ENCODE measurements around the gene TAAR5.
"Not testable (repeated sequence)": the region's sequence is repeated elsewhere in the genome, so short reads cannot be mapped to it uniquely, and the experiment has no call there.

TAAR5 gene

DNA sequence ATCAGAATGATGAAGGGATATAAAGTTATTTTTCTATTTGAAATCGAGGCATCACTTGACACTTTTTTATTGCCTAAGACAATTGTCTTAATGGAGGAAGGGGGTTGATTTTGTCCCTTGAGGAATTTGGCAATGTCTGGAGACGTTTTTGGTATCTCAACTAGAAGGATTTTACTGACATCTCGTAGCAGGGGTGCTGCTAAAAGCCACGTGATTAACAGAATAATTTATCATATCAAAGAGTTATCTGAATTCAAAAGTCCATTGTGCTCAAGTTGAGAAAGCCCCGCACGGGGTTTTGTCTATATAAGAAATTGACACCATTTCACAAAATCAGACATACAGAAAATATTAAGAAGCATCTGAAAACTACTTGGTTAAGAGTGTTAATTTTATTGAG is 20.9 kb downstream of the TAAR5 start:
- H3K27me3 Mint-ChIP-seq (ENCODE audit: low read depth, poor library complexity), result no peaks in the 10 kb centered on the region
- TF ChIP-seq, protein P1, sequence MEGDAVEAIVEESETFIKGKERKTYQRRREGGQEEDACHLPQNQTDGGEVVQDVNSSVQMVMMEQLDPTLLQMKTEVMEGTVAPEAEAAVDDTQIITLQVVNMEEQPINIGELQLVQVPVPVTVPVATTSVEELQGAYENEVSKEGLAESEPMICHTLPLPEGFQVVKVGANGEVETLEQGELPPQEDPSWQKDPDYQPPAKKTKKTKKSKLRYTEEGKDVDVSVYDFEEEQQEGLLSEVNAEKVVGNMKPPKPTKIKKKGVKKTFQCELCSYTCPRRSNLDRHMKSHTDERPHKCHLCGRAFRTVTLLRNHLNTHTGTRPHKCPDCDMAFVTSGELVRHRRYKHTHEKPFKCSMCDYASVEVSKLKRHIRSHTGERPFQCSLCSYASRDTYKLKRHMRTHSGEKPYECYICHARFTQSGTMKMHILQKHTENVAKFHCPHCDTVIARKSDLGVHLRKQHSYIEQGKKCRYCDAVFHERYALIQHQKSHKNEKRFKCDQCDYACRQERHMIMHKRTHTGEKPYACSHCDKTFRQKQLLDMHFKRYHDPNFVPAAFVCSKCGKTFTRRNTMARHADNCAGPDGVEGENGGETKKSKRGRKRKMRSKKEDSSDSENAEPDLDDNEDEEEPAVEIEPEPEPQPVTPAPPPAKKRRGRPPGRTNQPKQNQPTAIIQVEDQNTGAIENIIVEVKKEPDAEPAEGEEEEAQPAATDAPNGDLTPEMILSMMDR (IDR thresholded peaks at IDR 0.05), result no peak
- H3K4me3 Mint-ChIP-seq, result no peak overlapping the region
- H3K9me3 Mint-ChIP-seq, result no peaks in the 10 kb centered on the region
- no peaks in the 10 kb centered on the region for H3K4me1 Mint-ChIP-seq
- no peak overlapping the region for H3K27ac Mint-ChIP-seq
- no peaks in the 10 kb centered on the region for H3K36me3 Mint-ChIP-seq (ENCODE audit: low read depth)
- DNase-seq, result no peak

DNA sequence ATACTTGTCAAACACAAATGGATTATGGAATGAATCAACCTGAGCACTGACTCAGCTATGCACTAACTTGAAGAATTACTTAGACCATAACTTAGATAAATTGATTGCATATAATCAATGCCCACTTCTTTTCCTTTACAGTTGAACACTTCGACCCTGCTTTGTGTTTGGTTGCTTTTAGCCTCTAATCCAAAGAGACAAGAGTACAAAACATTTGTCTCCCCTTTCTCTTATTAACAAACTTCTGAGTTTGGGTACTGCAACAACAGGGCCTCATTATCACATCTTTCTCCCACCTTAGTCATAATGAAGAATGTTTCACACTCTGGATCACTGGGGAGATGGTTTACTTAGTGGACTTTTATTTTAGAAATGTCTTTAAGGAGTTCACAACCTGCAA is 22.0 kb downstream of the TAAR5 start:
- Mint-ChIP-seq H3K27me3 (ENCODE audit: low read depth, poor library complexity) (no peaks in the 10 kb centered on the region), H3K27ac (no peak overlapping the region), H3K36me3 (ENCODE audit: low read depth) (no peaks in the 10 kb centered on the region), H3K4me1 (no peaks in the 10 kb centered on the region), H3K4me3 (no peak overlapping the region), H3K9me3 (no peaks in the 10 kb centered on the region)
- TF ChIP-seq, protein P1 (IDR thresholded peaks at IDR 0.05), result no peak
- no peak for DNase-seq

DNA sequence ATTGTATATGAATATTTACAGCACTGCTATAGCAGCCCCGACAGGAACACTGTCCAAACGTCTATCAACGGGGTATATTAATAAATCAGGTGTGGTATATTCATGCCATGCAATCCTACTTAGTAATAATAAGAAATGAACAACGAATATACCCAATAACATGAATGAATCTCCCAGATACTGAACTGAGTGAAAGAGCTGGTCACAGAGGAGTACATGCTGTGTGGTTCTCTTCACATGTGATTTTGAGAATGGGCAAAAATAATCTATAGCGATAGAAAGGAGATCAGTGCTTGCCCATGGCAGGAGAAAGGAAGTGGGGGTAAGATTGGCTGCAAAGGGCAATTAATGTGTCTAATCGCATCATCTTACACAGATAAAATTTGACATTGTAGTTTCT is 23.1 kb downstream of the TAAR5 start:
- Mint-ChIP-seq H3K36me3 (ENCODE audit: low read depth) (no peaks in the 10 kb centered on the region), H3K27ac (no peak overlapping the region), H3K4me1 (no peaks in the 10 kb centered on the region), H3K27me3 (ENCODE audit: low read depth, poor library complexity) (no peaks in the 10 kb centered on the region), H3K9me3 (no peaks in the 10 kb centered on the region), H3K4me3 (no peak overlapping the region)
- no peak for DNase-seq
- TF ChIP-seq, protein P1 (IDR thresholded peaks at IDR 0.05), result no peak

DNA sequence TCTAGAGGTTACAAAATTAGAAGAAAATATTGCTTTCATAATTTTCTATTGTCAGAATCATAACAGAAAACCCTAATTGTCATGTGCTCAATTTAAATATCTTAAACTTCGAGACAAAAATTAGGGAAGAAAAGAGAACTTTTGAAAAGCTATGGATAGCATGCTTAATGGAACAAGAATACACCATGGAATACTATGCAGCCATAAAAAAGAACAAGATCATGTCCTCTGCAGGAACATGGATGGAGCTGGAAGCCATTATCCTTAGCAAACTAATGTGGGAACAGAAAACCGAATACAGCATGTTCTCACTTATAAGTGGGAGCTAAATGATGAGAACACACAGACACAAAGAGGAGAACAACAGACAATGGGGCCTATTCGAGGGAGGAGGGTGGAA is 29.5 kb downstream of the TAAR5 start:
- H3K4me1 Mint-ChIP-seq; H3K4me3 Mint-ChIP-seq; H3K9me3 Mint-ChIP-seq; H3K36me3 Mint-ChIP-seq (ENCODE audit: low read depth); DNase-seq; H3K27me3 Mint-ChIP-seq (ENCODE audit: low read depth, poor library complexity); H3K27ac Mint-ChIP-seq: not testable (repeated sequence)

DNA sequence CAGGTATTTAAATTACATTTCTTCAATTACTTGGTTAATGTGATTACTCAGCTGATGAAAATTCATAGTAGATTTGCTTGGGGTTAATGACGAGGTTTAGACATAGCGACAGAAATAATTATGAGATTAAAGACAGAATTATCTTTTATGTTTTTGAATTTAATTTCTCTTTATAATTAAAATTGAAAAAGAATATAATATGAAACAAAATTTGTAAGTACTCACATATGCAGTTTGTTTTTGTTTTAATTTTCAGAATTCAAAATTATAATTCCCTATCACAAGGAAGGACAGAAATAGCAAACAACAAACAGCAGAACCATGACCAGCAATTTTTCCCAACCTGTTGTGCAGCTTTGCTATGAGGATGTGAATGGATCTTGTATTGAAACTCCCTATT is 37.2 kb downstream of the TAAR5 start, which contains the start of gene TAAR8:
Gene TAAR8, plus strand, starts transcription at position 301 of the 400 bp plus-strand sequence. Its CDS starts 21 bp downstream, at position 322.
- TF ChIP-seq, protein P1 (IDR thresholded peaks at IDR 0.05), result no peak
- Mint-ChIP-seq H3K36me3 (ENCODE audit: low read depth) (no peaks in the 10 kb centered on the region), H3K27ac (no peak within 1 kb of the TSS), H3K27me3 (ENCODE audit: low read depth, poor library complexity) (peaks cover 6% of the 10 kb centered on the region), H3K9me3 (no peaks in the 10 kb centered on the region), H3K4me1 (no peaks in the 10 kb centered on the region), H3K4me3 (no peak within 1 kb of the TSS)
- DNase-seq, result no peak

DNA sequence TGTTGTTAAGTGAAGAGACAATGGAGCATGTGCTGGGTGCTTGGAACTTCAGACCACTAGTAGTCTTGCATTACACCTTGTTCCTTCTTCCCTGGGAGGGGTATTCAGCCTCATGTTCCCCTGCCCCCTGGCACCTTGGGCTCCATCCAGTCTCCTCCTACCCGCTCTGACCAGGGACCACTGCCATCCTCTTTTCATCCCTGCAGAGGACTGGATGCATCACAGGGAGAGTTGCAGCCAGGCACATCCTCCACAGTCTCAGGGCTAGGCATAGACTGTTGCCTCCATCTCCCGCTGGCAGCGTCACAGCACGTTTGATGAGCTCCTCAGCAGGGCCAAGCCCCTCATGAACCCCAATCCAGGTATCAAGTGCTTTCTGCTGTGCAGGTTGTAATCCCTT is 38.3 kb downstream of the TAAR5 start:
- no peak for DNase-seq
- Mint-ChIP-seq H3K27ac (no peak overlapping the region), H3K27me3 (ENCODE audit: low read depth, poor library complexity) (peaks cover 6% of the 10 kb centered on the region), H3K9me3 (no peaks in the 10 kb centered on the region), H3K4me3 (no peak overlapping the region), H3K36me3 (ENCODE audit: low read depth) (no peaks in the 10 kb centered on the region), H3K4me1 (no peaks in the 10 kb centered on the region)
- TF ChIP-seq, protein P1 (IDR thresholded peaks at IDR 0.05), result no peak

All from nephron progenitor cell (in vitro differentiated cells).